A673 (cell line): ENCODE measurements around the gene GCNT1. TPM values are rescaled to one million over a fixed set of nuclear protein-coding genes. Genes with fewer than 3 reads are reported as not detected.

ENCODE experiments used
- Bru-seq: library from RNA; stranded (reverse); fragments of 400-500 nt; gene quantifications from one replicate; lab custom pipeline; 2021; lab: Mats Ljungman, UMichigan
- BruChase-seq, 2 experiments: library from RNA; stranded (reverse); fragments of 400-500 nt; gene quantifications; one replicate each; lab custom pipeline; 2021; lab: Mats Ljungman, UMichigan
- BruUV-seq: library from RNA; stranded (reverse); fragments of 400-500 nt; replicated peaks from 2 replicates; lab custom pipeline; 2021; lab: Mats Ljungman, UMichigan
- CTCF ChIA-PET: fragments of 300-600 bp; sonication (Branson Sonifier 250); formaldehyde crosslinking; loops from one replicate; lab custom pipeline; 2022; ENCODE audit warnings: antibody characterized with exemption; lab: Charles Lee
- POLR2A ChIA-PET: fragments of 300-600 bp; sonication (Branson Sonifier 250); formaldehyde crosslinking; loops from one replicate; lab custom pipeline; 2022; ENCODE audit warnings: antibody characterized with exemption; ENCODE audit not compliant: low non-redundant PET; lab: Charles Lee
- DNase-seq: peaks from one replicate; pipeline ENCODE4 v3.0.0-alpha.2; 2015; ENCODE audit warnings: low spot score
- H3K27ac ChIP-seq: fragments of 200-600 bp; sonication (generic); 2 replicates; pipeline ENCODE4 v1.5.1; 2016; ENCODE audit warnings: mixed run types, low read depth, mild to moderate bottlenecking, mixed read lengths, antibody characterized with exemption, low read length; ENCODE audit not compliant: poor library complexity, severe bottlenecking
- H3K27me3 ChIP-seq: fragments of 200-600 bp; sonication (generic); replicated peaks from 2 replicates; pipeline ENCODE4 v1.6.1; 2017; ENCODE audit warnings: mixed run types, low read depth, mild to moderate bottlenecking, mixed read lengths, antibody characterized with exemption, low read length; ENCODE audit not compliant: insufficient read depth, poor library complexity
- H3K36me3 ChIP-seq: fragments of 200-600 bp; sonication (generic); 2 replicates; pipeline ENCODE4 v1.6.1; 2016; ENCODE audit warnings: mixed run types, mild to moderate bottlenecking, mixed read lengths, antibody characterized with exemption, low read length; ENCODE audit not compliant: insufficient read depth, poor library complexity, severe bottlenecking
- H3K4me1 ChIP-seq: fragments of 200-600 bp; sonication (generic); 2 replicates; pipeline ENCODE4 v1.6.1; 2017; ENCODE audit warnings: mixed run types, mild to moderate bottlenecking, mixed read lengths, antibody characterized with exemption, low read length; ENCODE audit not compliant: insufficient read depth, poor library complexity, severe bottlenecking
- H3K4me3 ChIP-seq: fragments of 200-600 bp; sonication (generic); 2 replicates; pipeline ENCODE4 v1.5.1; 2016; ENCODE audit warnings: low read depth, mixed run types, mild to moderate bottlenecking, mixed read lengths, low read length; ENCODE audit not compliant: poor library complexity, severe bottlenecking
- H3K9me3 ChIP-seq: fragments of 200-600 bp; sonication (generic); 2 replicates; pipeline ENCODE4 v1.6.1; 2016; ENCODE audit warnings: mixed run types, low read depth, mild to moderate bottlenecking, mixed read lengths, antibody characterized with exemption, low read length; ENCODE audit not compliant: poor library complexity, severe bottlenecking
- CTCF ChIP-seq: fragments of 300-800, 200-600 bp; sonication (generic); conservative IDR thresholded peaks from 2 replicates; pipeline ENCODE4 v1.5.1; 2017; ENCODE audit warnings: low read depth, mild to moderate bottlenecking, antibody characterized with exemption, low read length, moderate library complexity, mixed read lengths
- EZH2 ChIP-seq: fragments of 200-600 bp; sonication (generic); IDR thresholded peaks from 2 replicates; pipeline ENCODE4 v1.6.1; 2017; ENCODE audit warnings: borderline replicate concordance, low read depth, mild to moderate bottlenecking, mixed read lengths, antibody characterized with exemption, low read length; ENCODE audit not compliant: poor library complexity, severe bottlenecking
- intact Hi-C: fragments of 100-400 bp; cut with micrococcal nuclease; formaldehyde crosslinking; loops from one replicate; pipeline ENCODE4 v1.10.0; 2022; ENCODE audit not compliant: unreplicated experiment
- long read RNA-seq: library from polyadenylated mRNA; stranded (forward); transcript quantifications from one replicate; pipeline ENCODE4 v2.0.0, GENCODE V29; 2022
- total RNA-seq: library from RNA; stranded (reverse); gene quantifications from 2 replicates; pipeline ENCODE4 v1.2.3, GENCODE V29; 2021

The GCNT1 gene
- total RNA-seq (not detected in 2 replicates), Bru-seq, nascent RNA (percentile 12 among the genes with signal in this experiment), BruChase-seq, experiment 1, labeled RNA remaining after a 2-hour chase (percentile 12 among the genes with signal in this experiment), BruChase-seq, experiment 2, labeled RNA remaining after a 6-hour chase (percentile 14 among the genes with signal in this experiment)
- long read RNA-seq = 0 reads

GRCh38 chr9:76458903-76459693 is at the start of gene GCNT1:
Gene GCNT1, plus strand, starts transcription at chr9:76459182. Its CDS starts 43,200 bp downstream, at chr9:76502382.
- Histone ChIP-seq H3K27me3 (peaks cover 36% of the 10 kb centered on the region), H3K9me3 (no peaks in the 10 kb centered on the region), H3K4me1 (peaks cover 4% of the 10 kb centered on the region), H3K4me3 (peak within 1 kb of the TSS; percentile 40), H3K36me3 (no peaks in the 10 kb centered on the region), H3K27ac (no peak within 1 kb of the TSS)
- CTCF ChIA-PET = interaction anchor here (0.6 kb wide), 1 partner anchor 568 kb away, joined by 3 read pairs; the partner anchor contains the start of gene PCSK5
- peak; percentile 31; the same call in 1 of the 2 replicates for TF ChIP-seq CTCF
- no peak for TF ChIP-seq EZH2
- intact Hi-C loops = no loop called here
- POLR2A ChIA-PET = no interaction called here
- DNase-seq = peak; percentile 60
- no TSS peak for BruUV-seq

GRCh38 chr9:76412638-76413037 is 46.3 kb upstream of the GCNT1 start:
- H3K9me3 ChIP-seq = no peaks in the 10 kb centered on the region
- POLR2A ChIA-PET = no interaction called here
- CTCF ChIA-PET = no interaction called here
- H3K27ac ChIP-seq = no peak overlapping the region
- no peaks in the 10 kb centered on the region for H3K36me3 ChIP-seq
- DNase-seq = no peak
- no peaks in the 10 kb centered on the region for H3K27me3 ChIP-seq
- no peak overlapping the region for H3K4me3 ChIP-seq
- no peak for TF ChIP-seq EZH2
- no peak for TF ChIP-seq CTCF
- no TSS peak for BruUV-seq
- intact Hi-C loops = no loop called here
- H3K4me1 ChIP-seq = no peaks in the 10 kb centered on the region

- BruUV-seq = no TSS peak
- Histone ChIP-seq H3K27me3 (no peaks in the 10 kb centered on the region), H3K27ac (no peak overlapping the region), H3K4me1 (no peaks in the 10 kb centered on the region), H3K9me3 (no peaks in the 10 kb centered on the region), H3K36me3 (no peaks in the 10 kb centered on the region), H3K4me3 (no peak overlapping the region)
- TF ChIP-seq CTCF (no peak), EZH2 (no peak)
- intact Hi-C loops = no loop called here
- DNase-seq = no peak
- ChIA-PET CTCF (interaction anchor here (0.6 kb wide), 1 partner anchor 1043 kb away, joined by 15 read pairs; no protein-coding TSS in a partner anchor), POLR2A (no interaction called here)
These were observed 45.3 kb upstream of the GCNT1 start for GRCh38 chr9:76413658-76414057.
